Trophoblast cell (in vitro differentiated cells and primary cell): Measurements from ENCODE around the gene COL4A6.

Experiments
- DNase-seq, 2 donors: peaks; one replicate each; pipeline ENCODE4 v3.0.0-alpha.2; 2016
- H2AFZ ChIP-seq: 2 replicates; pipeline ENCODE4 v1.6.1; 2013; ENCODE audit warnings: low read length, moderate library complexity, mild to moderate bottlenecking; ENCODE audit not compliant: insufficient read depth, poor library complexity
- H2AK5ac ChIP-seq: 2 replicates; pipeline ENCODE4 v1.6.1; 2013; ENCODE audit warnings: mild to moderate bottlenecking, low read length
- H2BK120ac ChIP-seq: 2 replicates; pipeline ENCODE4 v1.6.1; 2013; ENCODE audit warnings: low read length, mild to moderate bottlenecking, moderate library complexity; ENCODE audit not compliant: insufficient read depth, poor library complexity
- H2BK12ac ChIP-seq: 2 replicates; pipeline ENCODE4 v1.6.1; 2013; ENCODE audit warnings: mild to moderate bottlenecking, low read length, moderate library complexity
- H2BK5ac ChIP-seq: 2 replicates; pipeline ENCODE4 v1.6.1; 2013; ENCODE audit warnings: low read length, low read depth, moderate library complexity, mild to moderate bottlenecking; ENCODE audit not compliant: poor library complexity
- H3K14ac ChIP-seq: 2 replicates; pipeline ENCODE4 v1.6.1; 2013; ENCODE audit warnings: mild to moderate bottlenecking, low read length
- H3K18ac ChIP-seq: 2 replicates; pipeline ENCODE4 v1.6.1; 2013; ENCODE audit warnings: mild to moderate bottlenecking, low read length
- H3K23ac ChIP-seq: 2 replicates; pipeline ENCODE4 v1.6.1; 2013; ENCODE audit warnings: low read length
- H3K27ac ChIP-seq: 2 replicates; pipeline ENCODE4 v1.5.1; 2013; ENCODE audit warnings: low read depth, mild to moderate bottlenecking, inconsistent platforms, low read length, moderate library complexity
- H3K27me3 ChIP-seq: 2 replicates; pipeline ENCODE4 v1.6.1; 2013; ENCODE audit warnings: inconsistent platforms, mild to moderate bottlenecking, low read length, moderate library complexity; ENCODE audit not compliant: insufficient read depth
- H3K36me3 ChIP-seq, 2 experiments: 1 replicate in 1 of 2; 2 replicates in 1 of 2; pipeline ENCODE4 v1.6.1; 2013; ENCODE audit warnings: low read length in 2 of 2, mild to moderate bottlenecking in 2 of 2, moderate library complexity in 1 of 2; ENCODE audit not compliant: insufficient read depth in 2 of 2, control insufficient read depth in 1 of 2
- H3K4ac ChIP-seq: 2 replicates; pipeline ENCODE4 v1.6.1; 2013; ENCODE audit warnings: low read depth, mild to moderate bottlenecking, low read length, moderate library complexity
- H3K4me1 ChIP-seq, 2 experiments: 1 replicate in 1 of 2; 2 replicates in 1 of 2; pipeline ENCODE4 v1.6.1; 2013; ENCODE audit warnings: low read length in 2 of 2, mild to moderate bottlenecking in 2 of 2, moderate library complexity in 1 of 2; ENCODE audit not compliant: insufficient read depth in 2 of 2, control insufficient read depth in 1 of 2
- H3K4me2 ChIP-seq: 2 replicates; pipeline ENCODE4 v1.6.1; 2013; ENCODE audit warnings: inconsistent platforms, mild to moderate bottlenecking, low read length, moderate library complexity
- H3K4me3 ChIP-seq: 2 replicates; pipeline ENCODE4 v1.5.1; 2013; ENCODE audit warnings: mild to moderate bottlenecking, low read depth, low read length, inconsistent platforms
- H3K79me1 ChIP-seq: one replicate; pipeline ENCODE4 v1.6.1; 2013; ENCODE audit warnings: low read length
- H3K79me2 ChIP-seq: 2 replicates; pipeline ENCODE4 v1.6.1; 2013; ENCODE audit warnings: low read length, mild to moderate bottlenecking; ENCODE audit not compliant: control insufficient read depth, insufficient read depth, poor library complexity
- H3K9ac ChIP-seq: 2 replicates; pipeline ENCODE4 v1.6.1; 2013; ENCODE audit warnings: mild to moderate bottlenecking, low read length
- H3K9me3 ChIP-seq: 2 replicates; pipeline ENCODE4 v1.6.1; 2013; ENCODE audit warnings: low read depth, mild to moderate bottlenecking, control low read depth, inconsistent platforms, low read length; ENCODE audit not compliant: insufficient read depth
- H4K12ac ChIP-seq: 2 replicates; pipeline ENCODE4 v1.6.1; 2013; ENCODE audit warnings: low read depth, mild to moderate bottlenecking, low read length, moderate library complexity
- H4K8ac ChIP-seq: 2 replicates; pipeline ENCODE4 v1.6.1; 2013; ENCODE audit warnings: low read depth, mild to moderate bottlenecking, low read length, moderate library complexity
- H4K91ac ChIP-seq: one replicate; pipeline ENCODE4 v1.6.1; 2013; ENCODE audit warnings: low read depth, mild to moderate bottlenecking, low read length, moderate library complexity
- WGBS: extraction: QIAGEN DNeasy Blood & Tissue Kit; methylation state at CpG from one replicate; pipeline ENCODE4 v1.1.7; 2013; ENCODE audit warnings: missing lambda C conversion rate; ENCODE audit not compliant: insufficient read length, insufficient coverage; ENCODE audit errors: extremely low coverage; 5-methylcytosine and 5-hydroxymethylcytosine counted together

The COL4A6 gene

DNA sequence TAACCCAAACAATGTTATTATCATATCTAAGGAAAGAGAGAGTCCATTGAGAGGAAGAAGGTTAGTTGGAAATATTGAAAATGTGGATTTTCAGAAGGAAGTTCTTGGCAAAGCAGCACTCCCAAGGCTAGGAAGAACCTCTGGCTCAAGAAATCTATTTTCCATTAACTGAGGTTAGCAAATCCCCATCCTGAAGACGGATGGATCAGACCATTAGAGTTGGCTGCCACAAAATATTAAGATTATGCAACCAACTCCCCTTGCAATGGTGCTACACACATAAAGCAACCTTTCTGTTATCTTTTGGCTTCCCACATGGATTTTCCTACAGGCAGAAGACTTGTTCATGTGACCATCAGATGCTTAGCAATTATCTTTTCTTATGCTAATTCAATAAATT is 96.3 kb downstream of the COL4A6 start:
- Histone ChIP-seq H3K4me1 (no peaks in the 10 kb centered on the region), H3K14ac (no peak overlapping the region), H2BK12ac (no peak overlapping the region), H3K79me2 (no peaks in the 10 kb centered on the region), H3K4ac (no peak overlapping the region), H3K27ac (no peak overlapping the region), H4K8ac (no peak overlapping the region), H3K9me3 (no peaks in the 10 kb centered on the region), H3K9ac (no peak overlapping the region), H3K4me3 (no peak overlapping the region), H3K4me2 (no peak overlapping the region), H2AFZ (no peak overlapping the region), H3K79me1 (no peaks in the 10 kb centered on the region), H4K12ac (no peak overlapping the region), H2BK120ac (no peak overlapping the region), H3K27me3 (no peaks in the 10 kb centered on the region), H2AK5ac (no peak overlapping the region), H3K23ac (no peak overlapping the region), H3K18ac (no peak overlapping the region), H2BK5ac (no peak overlapping the region), H3K36me3 (no peaks in the 10 kb centered on the region), H4K91ac (no peak overlapping the region)
- WGBS = no CpG with 5 or more reads among the region's 1 CpG
- DNase-seq = no peak

DNA sequence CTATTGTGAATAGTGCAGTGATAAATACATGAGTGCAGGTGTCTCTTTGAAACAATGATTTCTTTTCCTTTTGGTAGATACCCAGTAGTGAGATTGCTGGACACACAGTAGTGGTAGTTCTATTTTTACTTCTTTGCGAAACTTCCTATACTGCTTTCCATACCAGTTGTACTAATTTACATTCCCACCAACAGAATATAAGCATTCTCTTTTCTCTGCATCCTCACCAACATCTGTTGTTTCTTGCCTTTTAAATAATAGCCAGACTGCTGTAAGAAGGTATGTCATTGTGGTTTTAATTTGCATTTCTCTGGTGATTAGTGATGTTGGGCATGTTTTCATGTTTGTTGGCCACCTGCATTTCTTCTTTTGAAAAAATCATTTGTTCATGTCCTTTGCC is 105.9 kb downstream of the COL4A6 start:
- Histone ChIP-seq H4K8ac (no peak overlapping the region), H4K91ac (no peak overlapping the region), H3K36me3 (no peaks in the 10 kb centered on the region), H3K9ac (no peak overlapping the region), H3K9me3 (no peaks in the 10 kb centered on the region), H3K27me3 (no peaks in the 10 kb centered on the region), H2AK5ac (no peak overlapping the region), H2BK120ac (no peak overlapping the region), H3K23ac (no peak overlapping the region), H3K79me2 (no peaks in the 10 kb centered on the region), H3K4me2 (no peak overlapping the region), H3K14ac (no peak overlapping the region), H3K4ac (no peak overlapping the region), H3K79me1 (no peaks in the 10 kb centered on the region), H2BK12ac (no peak overlapping the region), H3K18ac (no peak overlapping the region), H4K12ac (no peak overlapping the region), H3K27ac (no peak overlapping the region), H2BK5ac (no peak overlapping the region), H3K4me3 (no peak overlapping the region), H2AFZ (no peak overlapping the region), H3K4me1 (no peaks in the 10 kb centered on the region)
- no CpG with 5 or more reads among the region's 1 CpG for WGBS
- no peak for DNase-seq

GRCh38 chrX:108331126-108331909 is 106.9 kb downstream of the COL4A6 start:
- no peak overlapping the region for H3K4me3 ChIP-seq
- no peak overlapping the region for H3K23ac ChIP-seq
- no peak overlapping the region for H2BK5ac ChIP-seq
- H3K79me2 ChIP-seq = no peaks in the 10 kb centered on the region
- no peak for DNase-seq
- H3K4ac ChIP-seq = no peak overlapping the region
- no peak overlapping the region for H3K14ac ChIP-seq
- no peak overlapping the region for H2AK5ac ChIP-seq
- no peak overlapping the region for H3K9ac ChIP-seq
- H2BK12ac ChIP-seq = no peak overlapping the region
- H4K8ac ChIP-seq = no peak overlapping the region
- WGBS = no CpG with 5 or more reads among the region's 7 CpGs
- no peak overlapping the region for H2AFZ ChIP-seq
- H3K79me1 ChIP-seq = no peaks in the 10 kb centered on the region
- no peaks in the 10 kb centered on the region for H3K4me1 ChIP-seq
- no peaks in the 10 kb centered on the region for H3K27me3 ChIP-seq
- H3K9me3 ChIP-seq = no peaks in the 10 kb centered on the region
- no peak overlapping the region for H3K27ac ChIP-seq
- H2BK120ac ChIP-seq = no peak overlapping the region
- no peaks in the 10 kb centered on the region for H3K36me3 ChIP-seq
- H3K4me2 ChIP-seq = no peak overlapping the region
- H3K18ac ChIP-seq = no peak overlapping the region
- no peak overlapping the region for H4K91ac ChIP-seq
- no peak overlapping the region for H4K12ac ChIP-seq

GRCh38 chrX:108323751-108324150 is 114.5 kb downstream of the COL4A6 start:
- Histone ChIP-seq H2BK12ac (no peak overlapping the region), H2BK5ac (no peak overlapping the region), H3K4me3 (no peak overlapping the region), H3K4me1 (no peaks in the 10 kb centered on the region), H3K36me3 (no peaks in the 10 kb centered on the region), H3K27ac (no peak overlapping the region), H3K9me3 (no peaks in the 10 kb centered on the region), H2AFZ (no peak overlapping the region), H3K27me3 (no peaks in the 10 kb centered on the region), H3K18ac (no peak overlapping the region), H3K4ac (no peak overlapping the region), H2AK5ac (no peak overlapping the region), H3K79me1 (no peaks in the 10 kb centered on the region), H4K12ac (no peak overlapping the region), H3K9ac (no peak overlapping the region), H3K14ac (no peak overlapping the region), H3K23ac (no peak overlapping the region), H4K8ac (no peak overlapping the region), H4K91ac (no peak overlapping the region), H2BK120ac (no peak overlapping the region), H3K79me2 (no peaks in the 10 kb centered on the region), H3K4me2 (no peak overlapping the region)
- DNase-seq = no peak
- no CpG with 5 or more reads among the region's 5 CpGs for whole genome bisulfite sequencing
